ENCODE data around the gene SAMD14. TPM values are rescaled to one million over a fixed set of nuclear protein-coding genes. Genes with fewer than 3 reads are reported as not detected.
A peak's percentile ranks its signal among the peaks of the same experiment; 100 is the strongest.

Gene SAMD14
- total RNA-seq, 1 experiment from 2014 or later, result 0.70 TPM

- no peak for DNase-seq (ENCODE audit: low spot score)
These were observed 16.2 kb downstream of the SAMD14 start for GRCh38 chr17:50113624-50114320.

- no peak for DNase-seq (ENCODE audit: low spot score)
These were observed 17.3 kb downstream of the SAMD14 start for GRCh38 chr17:50112694-50113093.

- DNase-seq (ENCODE audit: low spot score), result no peak
These were observed 18.0 kb downstream of the SAMD14 start for GRCh38 chr17:50111673-50112655.

- no peak for DNase-seq (ENCODE audit: low spot score)
These were observed 19.2 kb downstream of the SAMD14 start for GRCh38 chr17:50110591-50111349.

- no peak for DNase-seq (ENCODE audit: low spot score)
These were observed 20.2 kb downstream of the SAMD14 start for GRCh38 chr17:50109785-50110184.

GRCh38 chr17:50109207-50109606 is 20.8 kb downstream of the SAMD14 start:
- no peak for DNase-seq (ENCODE audit: low spot score)

- no peak for DNase-seq (ENCODE audit: low spot score)
These were observed 21.4 kb downstream of the SAMD14 start for GRCh38 chr17:50108556-50108955.

GRCh38 chr17:50107790-50108414 is 22.1 kb downstream of the SAMD14 start:
- no peak for DNase-seq (ENCODE audit: low spot score)

- DNase-seq (ENCODE audit: low spot score), result no peak
These were observed 23.4 kb downstream of the SAMD14 start for GRCh38 chr17:50106393-50107131.

- no peak for DNase-seq (ENCODE audit: low spot score)
These were observed 24.1 kb downstream of the SAMD14 start for GRCh38 chr17:50105811-50106210.

- DNase-seq (ENCODE audit: low spot score), result no peak
These were observed 26.0 kb downstream of the SAMD14 start for GRCh38 chr17:50103941-50104340.

GRCh38 chr17:50103252-50103651 is 26.7 kb downstream of the SAMD14 start:
- DNase-seq (ENCODE audit: low spot score), result no peak

- peak; percentile 85 for DNase-seq (ENCODE audit: low spot score)
These were observed 27.6 kb downstream of the SAMD14 start for GRCh38 chr17:50102164-50102991.

GRCh38 chr17:50101346-50102163 is 28.4 kb downstream of the SAMD14 start:
- peak; percentile 78 for DNase-seq (ENCODE audit: low spot score)

- DNase-seq (ENCODE audit: low spot score), result peak; percentile 62
These were observed 29.0 kb downstream of the SAMD14 start for GRCh38 chr17:50100921-50101345.

- DNase-seq (ENCODE audit: low spot score), result no peak
These were observed 29.5 kb downstream of the SAMD14 start for GRCh38 chr17:50100480-50100883.

GRCh38 chr17:50099003-50099402 is 31.0 kb downstream of the SAMD14 start:
- DNase-seq (ENCODE audit: low spot score), result no peak

GRCh38 chr17:50098583-50098982 is 31.4 kb downstream of the SAMD14 start:
- DNase-seq (ENCODE audit: low spot score), result no peak

GRCh38 chr17:50097926-50098325 is 32.0 kb downstream of the SAMD14 start:
- DNase-seq (ENCODE audit: low spot score), result no peak

Measured in H4 (cell line).